Suprapubic skin (tissue), 4 donors: ENCODE measurements around the gene ERICH2. TPM values are rescaled to one million over a fixed set of nuclear protein-coding genes. Genes with fewer than 3 reads are reported as not detected.
"Not testable (repeated sequence)": the region's sequence is repeated elsewhere in the genome, so short reads cannot be mapped to it uniquely, and the experiment has no call there.

ENCODE experiments used
- DNase-seq, 2 donors: peaks; one replicate each; pipeline ENCODE4 v3.0.0-alpha.2; 2019; ENCODE audit warnings: low spot score in 2 of 2
- H3K27ac ChIP-seq: fragments of 200-600 bp; sonication (generic); one replicate; pipeline ENCODE4 v1.5.1; 2019
- H3K27me3 ChIP-seq: fragments of 200-600 bp; sonication (generic); one replicate; pipeline ENCODE4 v1.5.1; 2019
- H3K36me3 ChIP-seq: fragments of 200-600 bp; sonication (generic); one replicate; pipeline ENCODE4 v1.5.1; 2019
- H3K4me1 ChIP-seq: fragments of 200-600 bp; sonication (generic); one replicate; pipeline ENCODE4 v1.5.1; 2019
- H3K4me3 ChIP-seq: fragments of 200-600 bp; sonication (generic); one replicate; pipeline ENCODE4 v1.5.1; 2019; ENCODE audit warnings: mild to moderate bottlenecking
- H3K9me3 ChIP-seq: fragments of 200-600 bp; sonication (generic); one replicate; pipeline ENCODE4 v1.5.1; 2019
- CTCF ChIP-seq, 2 donors: fragments of 200-600 bp in 1 of 2; fragments of 450-650 bp in 1 of 2; sonication (generic) in 1 of 2; IDR thresholded peaks; one replicate each; pipeline ENCODE4 v1.5.1; 2016 to 2019; ENCODE audit warnings: antibody characterized with exemption in 2 of 2, mild to moderate bottlenecking in 1 of 2, moderate library complexity in 1 of 2
- EP300 ChIP-seq: sonication (generic); formaldehyde crosslinking; IDR thresholded peaks from one replicate; pipeline ENCODE4 v1.6.1; 2017; ENCODE audit warnings: antibody characterized with exemption
- POLR2A ChIP-seq, 2 donors: fragments of 450-650 bp; IDR thresholded peaks; one replicate each; pipeline ENCODE4 v1.6.1; 2017; ENCODE audit warnings: antibody characterized with exemption in 2 of 2, mild to moderate bottlenecking in 2 of 2, moderate library complexity in 2 of 2
- POLR2AphosphoS5 ChIP-seq, 3 donors: sonication (generic); formaldehyde crosslinking; IDR thresholded peaks; one replicate each; pipeline ENCODE4 v1.6.1; 2017; ENCODE audit warnings: antibody characterized with exemption in 3 of 3
- WGBS: methylation state at CpG from one replicate; pipeline ENCODE4 v1.1.5; 2018; 5-methylcytosine and 5-hydroxymethylcytosine counted together
- total RNA-seq, 4 donors: library from RNA; depleted of rRNA; stranded (reverse); fragments of >200 nt; gene quantifications; one replicate each; pipeline ENCODE4 v1.1.0, GENCODE V29; 2016

Gene ERICH2
- total RNA-seq, 4 donors from 2014 or later = not detected

GRCh38 chr2:170745305-170745704, 24.9 kb upstream of the ERICH2 start:
- no peaks in the 10 kb centered on the region for H3K9me3 ChIP-seq
- H3K4me3 ChIP-seq = no peak overlapping the region
- no peak for DNase-seq
- H3K36me3 ChIP-seq = no peaks in the 10 kb centered on the region
- 65% methylated on average over 6 of the region's 6 CpGs for WGBS
- H3K27me3 ChIP-seq = peaks cover 2% of the 10 kb centered on the region
- no peak overlapping the region for H3K27ac ChIP-seq
- H3K4me1 ChIP-seq = no peaks in the 10 kb centered on the region
- no peak for TF ChIP-seq EP300
- TF ChIP-seq CTCF (IDR thresholded peaks at IDR 0.05) = no peak
- no peak for TF ChIP-seq POLR2A (IDR thresholded peaks at IDR 0.05)
- no peak for TF ChIP-seq POLR2AphosphoS5 (IDR thresholded peaks at IDR 0.05)

GRCh38 chr2:170747921-170748320, 22.3 kb upstream of the ERICH2 start:
- WGBS = 46% methylated on average over 4 of the region's 4 CpGs
- TF ChIP-seq POLR2A (IDR thresholded peaks at IDR 0.05) (no peak), CTCF (IDR thresholded peaks at IDR 0.05) (no peak), POLR2AphosphoS5 (IDR thresholded peaks at IDR 0.05) (no peak), EP300 (no peak)
- Histone ChIP-seq H3K4me3 (no peak overlapping the region), H3K27me3 (peaks cover under 1% of the 10 kb centered on the region), H3K4me1 (no peaks in the 10 kb centered on the region), H3K9me3 (no peaks in the 10 kb centered on the region), H3K27ac (no peak overlapping the region), H3K36me3 (no peaks in the 10 kb centered on the region)
- DNase-seq = no peak

GRCh38 chr2:170751555-170751954, 18.6 kb upstream of the ERICH2 start:
- not testable (repeated sequence) for DNase-seq, H3K9me3 ChIP-seq, H3K27me3 ChIP-seq, H3K4me3 ChIP-seq, H3K27ac ChIP-seq, H3K36me3 ChIP-seq, H3K4me1 ChIP-seq
- 94% methylated on average over 12 of the region's 12 CpGs for WGBS

GRCh38 chr2:170761572-170761971, 8.6 kb upstream of the ERICH2 start:
- DNase-seq = no peak
- peaks cover 2% of the 10 kb centered on the region for H3K27me3 ChIP-seq
- H3K27ac ChIP-seq = no peak overlapping the region
- no peak overlapping the region for H3K4me3 ChIP-seq
- TF ChIP-seq POLR2AphosphoS5 (IDR thresholded peaks at IDR 0.05) = no peak
- no peaks in the 10 kb centered on the region for H3K4me1 ChIP-seq
- H3K36me3 ChIP-seq = no peaks in the 10 kb centered on the region
- no peaks in the 10 kb centered on the region for H3K9me3 ChIP-seq

- Histone ChIP-seq H3K27me3 (peaks cover 2% of the 10 kb centered on the region), H3K27ac (no peak overlapping the region), H3K9me3 (no peaks in the 10 kb centered on the region), H3K36me3 (no peaks in the 10 kb centered on the region), H3K4me3 (no peak overlapping the region), H3K4me1 (no peaks in the 10 kb centered on the region)
- WGBS = 78% methylated on average over 7 of the region's 7 CpGs
- no peak for DNase-seq
- no peak for TF ChIP-seq POLR2A (IDR thresholded peaks at IDR 0.05)
These were observed 7.4 kb upstream of the ERICH2 start for GRCh38 chr2:170762760-170763159.

GRCh38 chr2:170763232-170763631, 6.9 kb upstream of the ERICH2 start:
- H3K9me3 ChIP-seq = no peaks in the 10 kb centered on the region
- 95% methylated on average over 4 of the region's 4 CpGs for WGBS
- no peaks in the 10 kb centered on the region for H3K36me3 ChIP-seq
- DNase-seq = no peak
- no peak overlapping the region for H3K4me3 ChIP-seq
- no peak overlapping the region for H3K27ac ChIP-seq
- H3K27me3 ChIP-seq = peaks cover 2% of the 10 kb centered on the region
- no peaks in the 10 kb centered on the region for H3K4me1 ChIP-seq
- TF ChIP-seq POLR2A (IDR thresholded peaks at IDR 0.05) = no peak
- TF ChIP-seq POLR2AphosphoS5 (IDR thresholded peaks at IDR 0.05) = no peak
- no peak for TF ChIP-seq CTCF (IDR thresholded peaks at IDR 0.05)
- no peak for TF ChIP-seq EP300

- peaks cover 3% of the 10 kb centered on the region for H3K4me1 ChIP-seq
- WGBS = 49% methylated on average over 2 of the region's 2 CpGs
- no peaks in the 10 kb centered on the region for H3K36me3 ChIP-seq
- no peak overlapping the region for H3K4me3 ChIP-seq
- DNase-seq = no peak
- TF ChIP-seq POLR2AphosphoS5 (IDR thresholded peaks at IDR 0.05) (no peak), CTCF (IDR thresholded peaks at IDR 0.05) (no peak), EP300 (no peak), POLR2A (IDR thresholded peaks at IDR 0.05) (no peak)
- H3K27ac ChIP-seq = no peak overlapping the region
- H3K9me3 ChIP-seq = no peaks in the 10 kb centered on the region
- peaks cover 2% of the 10 kb centered on the region for H3K27me3 ChIP-seq
These were observed 5.3 kb upstream of the ERICH2 start for GRCh38 chr2:170764880-170765261.
